GM23248 (cell line): ENCODE data around the gene BMERB1. TPM values are rescaled to one million over a fixed set of nuclear protein-coding genes. Genes with fewer than 3 reads are reported as not detected.

Experiments
- DNase-seq: peaks from one replicate; pipeline ENCODE4 v3.0.0-alpha.2; 2015
- H2AFZ ChIP-seq: fragments of 200-600 bp; sonication (generic); 2 replicates; pipeline ENCODE4 v1.6.1; 2016; ENCODE audit warnings: antibody characterized with exemption
- H3F3A ChIP-seq: fragments of 200-600 bp; sonication (generic); 2 replicates; pipeline ENCODE4 v1.6.1; 2016; ENCODE audit warnings: mild to moderate bottlenecking, antibody characterized with exemption, mixed run types; ENCODE audit not compliant: insufficient read depth
- H3K27ac ChIP-seq: fragments of 200-600 bp; sonication (generic); 2 replicates; pipeline ENCODE4 v1.5.1; 2016; ENCODE audit warnings: mild to moderate bottlenecking
- H3K27me3 ChIP-seq: fragments of 200-600 bp; sonication (generic); replicated peaks from 2 replicates; pipeline ENCODE4 v1.6.1; 2016; ENCODE audit warnings: mild to moderate bottlenecking; ENCODE audit not compliant: insufficient read depth
- H3K36me3 ChIP-seq: fragments of 200-600 bp; sonication (generic); 2 replicates; pipeline ENCODE4 v1.6.1; 2016; ENCODE audit warnings: low read depth, mild to moderate bottlenecking
- H3K4me1 ChIP-seq: fragments of 200-600 bp; sonication (generic); 2 replicates; pipeline ENCODE4 v1.6.1; 2016; ENCODE audit warnings: mild to moderate bottlenecking; ENCODE audit not compliant: insufficient read depth
- H3K4me2 ChIP-seq: fragments of 200-600 bp; sonication (generic); one replicate; pipeline ENCODE4 v1.6.1; 2016; ENCODE audit warnings: mild to moderate bottlenecking; ENCODE audit not compliant: unreplicated experiment
- H3K4me3 ChIP-seq: fragments of 200-600 bp; sonication (generic); 2 replicates; pipeline ENCODE4 v1.5.1; 2016; ENCODE audit warnings: mild to moderate bottlenecking
- H3K79me2 ChIP-seq: fragments of 200-600 bp; sonication (generic); 2 replicates; pipeline ENCODE4 v1.6.1; 2016; ENCODE audit warnings: mild to moderate bottlenecking; ENCODE audit not compliant: insufficient read depth
- H3K9ac ChIP-seq: fragments of 200-600 bp; sonication (generic); 2 replicates; pipeline ENCODE4 v1.6.1; 2016; ENCODE audit warnings: mild to moderate bottlenecking
- H3K9me2 ChIP-seq: fragments of 200-600 bp; sonication (generic); 2 replicates; pipeline ENCODE4 v1.6.1; 2016; ENCODE audit warnings: mixed run types, mild to moderate bottlenecking, moderate library complexity; ENCODE audit not compliant: insufficient read depth
- H3K9me3 ChIP-seq: fragments of 200-600 bp; sonication (generic); one replicate; pipeline ENCODE4 v1.6.1; 2017; ENCODE audit warnings: low read depth
- H4K20me1 ChIP-seq: fragments of 200-600 bp; sonication (generic); 2 replicates; pipeline ENCODE4 v1.6.0; 2016; ENCODE audit not compliant: insufficient read depth
- EZH2 ChIP-seq: fragments of 200-600 bp; sonication (generic); IDR thresholded peaks from 2 replicates; pipeline ENCODE4 v1.6.1; 2018; ENCODE audit warnings: antibody characterized with exemption, mild to moderate bottlenecking; ENCODE audit not compliant: insufficient read depth, poor library complexity, severe bottlenecking
- EZH2phosphoT487 ChIP-seq: fragments of 200-600 bp; sonication (generic); IDR thresholded peaks from 2 replicates; pipeline ENCODE4 v1.6.1; 2018; ENCODE audit warnings: antibody characterized with exemption, moderate library complexity, mild to moderate bottlenecking, low read depth; ENCODE audit not compliant: insufficient read depth
- WGBS, 2 experiments: methylation state at CpG; one replicate each; pipeline ENCODE4 v1.1.6; 2015 to 2017; ENCODE audit warnings: low lambda C conversion rate in 2 of 2, low coverage in 1 of 2; ENCODE audit errors: missing lambda C conversion rate in 2 of 2; 5-methylcytosine and 5-hydroxymethylcytosine counted together
- in situ Hi-C: fragments of 300-500 bp; cut with MboI; formaldehyde crosslinking; loops from 2 replicates; pipeline ENCODE4 v1.15.0; 2020
- polyA plus RNA-seq: library from polyadenylated mRNA; unstranded; fragments of >200 nt; fragmentation: Nextera tagmentation; extraction: Ambion mirVana; gene quantifications from 2 replicates; pipeline ENCODE4 v1.2.1, GENCODE V29; 2016
- total RNA-seq: library from RNA; depleted of rRNA; stranded (reverse); fragments of >200 nt; shearing (Covaris generic); gene quantifications from 2 replicates; pipeline ENCODE4 v1.2.3, GENCODE V29; 2014

BMERB1 gene
- total and polyA plus RNA-seq, 2 experiments from 2014 or later, result 55.2 to 94.1 TPM

DNA sequence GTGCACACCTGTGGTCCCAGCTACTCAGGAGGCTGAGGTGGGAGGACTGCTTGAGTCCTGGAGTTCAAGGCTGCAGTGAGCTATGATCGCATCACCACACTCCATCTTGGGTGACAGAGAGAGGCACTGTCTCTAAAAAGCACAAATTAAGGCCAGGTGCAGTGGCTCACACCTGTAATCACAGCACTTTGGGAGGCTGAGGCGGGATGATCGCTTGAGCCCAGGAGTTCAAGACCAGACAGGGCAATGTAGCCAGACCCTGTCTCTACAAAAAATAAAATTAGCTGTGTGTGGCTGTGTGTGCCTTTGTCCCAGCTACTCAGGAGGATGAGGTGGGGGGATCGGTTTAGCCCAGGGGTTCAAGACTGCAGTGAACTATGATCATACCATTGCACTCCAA is 81.6 kb downstream of the BMERB1 start:
- peaks cover 23% of the 10 kb centered on the region for H3F3A ChIP-seq
- H3K9me3 ChIP-seq, result no peaks in the 10 kb centered on the region
- no peak overlapping the region for H3K9ac ChIP-seq
- H3K36me3 ChIP-seq, result no peaks in the 10 kb centered on the region
- no peak overlapping the region for H2AFZ ChIP-seq
- no peaks in the 10 kb centered on the region for H3K9me2 ChIP-seq
- TF ChIP-seq EZH2phosphoT487 (no peak), EZH2 (no peak)
- no peak overlapping the region for H3K4me2 ChIP-seq
- no peak for DNase-seq
- H3K27me3 ChIP-seq, result no peaks in the 10 kb centered on the region
- H3K27ac ChIP-seq, result no peak overlapping the region
- H3K4me3 ChIP-seq, result no peak overlapping the region
- peaks cover 11% of the 10 kb centered on the region for H3K4me1 ChIP-seq
- WGBS, 2 experiments, result 94 to 98% methylated on average over 4 of the region's 4 CpGs
- no peaks in the 10 kb centered on the region for H4K20me1 ChIP-seq
- in situ Hi-C loops, result no loop called here
- peaks cover 34% of the 10 kb centered on the region for H3K79me2 ChIP-seq

DNA sequence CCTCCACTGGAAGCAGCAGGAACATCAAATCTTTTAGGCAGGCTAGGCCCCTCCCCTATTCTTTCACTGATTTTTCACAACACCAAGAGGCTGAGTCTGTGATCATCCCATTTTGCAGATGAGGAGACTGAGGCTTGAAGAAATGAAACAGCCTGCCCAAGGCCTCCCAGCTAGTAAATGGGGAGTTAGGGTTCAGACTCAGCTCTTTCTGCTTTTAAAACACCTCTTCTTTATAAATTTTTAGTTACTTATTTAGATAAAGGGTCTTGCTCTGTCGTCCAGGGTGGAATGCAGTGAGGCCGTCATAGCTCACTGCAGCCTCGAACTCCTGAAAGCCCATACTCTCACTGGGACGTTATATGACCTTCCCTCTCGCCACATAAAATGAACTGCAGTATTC is 82.2 kb downstream of the BMERB1 start:
- no peaks in the 10 kb centered on the region for H3K9me2 ChIP-seq
- H3K79me2 ChIP-seq, result peaks cover 33% of the 10 kb centered on the region

DNA sequence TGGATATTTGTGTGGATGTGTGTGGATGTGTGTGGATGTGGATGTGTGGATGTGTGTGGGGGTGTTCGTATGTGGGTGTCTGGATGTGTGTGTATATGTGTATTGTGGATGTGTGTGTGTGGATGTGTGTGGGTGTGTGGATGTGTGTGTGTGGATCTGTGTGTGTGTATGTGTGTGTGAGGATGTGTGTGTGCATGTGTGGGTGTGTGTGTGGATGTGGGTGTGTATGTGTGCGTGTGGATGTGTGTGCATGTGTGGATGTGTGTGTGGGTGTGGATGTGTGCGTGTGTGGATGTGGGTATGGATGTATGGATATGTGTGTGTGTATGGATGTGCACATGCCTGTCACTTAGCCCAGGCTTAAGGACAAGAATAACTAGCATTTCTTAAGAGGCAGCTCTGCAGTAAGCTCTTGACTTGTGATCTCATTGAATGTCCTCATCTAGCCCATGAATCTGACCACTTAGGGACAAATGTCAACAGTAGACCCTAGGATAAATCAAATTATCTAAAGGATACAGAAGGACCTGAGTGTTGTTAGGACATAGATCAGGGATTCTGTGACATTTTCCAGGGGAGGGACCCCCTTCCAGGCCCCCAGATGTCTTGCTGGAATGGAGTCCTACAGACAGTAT is 83.5 kb downstream of the BMERB1 start:
- no peaks in the 10 kb centered on the region; the same call in 1 of the 2 replicates for H4K20me1 ChIP-seq
- no peaks in the 10 kb centered on the region for H3K9me3 ChIP-seq
- peaks cover 11% of the 10 kb centered on the region for H3K4me1 ChIP-seq
- peaks cover 34% of the 10 kb centered on the region for H3K79me2 ChIP-seq
- H2AFZ ChIP-seq, result no peak overlapping the region
- H3K4me3 ChIP-seq, result no peak overlapping the region
- no peak for TF ChIP-seq EZH2phosphoT487
- TF ChIP-seq EZH2, result no peak
- no peak overlapping the region for H3K9ac ChIP-seq
- DNase-seq, result no peak
- H3K36me3 ChIP-seq, result no peaks in the 10 kb centered on the region
- peak overlapping the region; percentile 16 for H3K4me2 ChIP-seq
- 96 to 100% methylated on average over 3 of the region's 3 CpGs for WGBS, 2 experiments
- in situ Hi-C loops, result no loop called here
- H3K27me3 ChIP-seq, result no peaks in the 10 kb centered on the region
- peak overlapping the region; percentile 48 for H3K27ac ChIP-seq
- no peaks in the 10 kb centered on the region for H3K9me2 ChIP-seq
- peaks cover 23% of the 10 kb centered on the region for H3F3A ChIP-seq

More for the DNA sequence above, 82.2 kb downstream of the BMERB1 start:
- Histone ChIP-seq H3K4me3 (no peak overlapping the region), H3K9ac (no peak overlapping the region), H3K4me1 (peaks cover 11% of the 10 kb centered on the region), H3F3A (peaks cover 23% of the 10 kb centered on the region), H3K9me3 (no peaks in the 10 kb centered on the region), H3K36me3 (no peaks in the 10 kb centered on the region), H2AFZ (no peak overlapping the region), H3K27me3 (no peaks in the 10 kb centered on the region), H3K4me2 (no peak overlapping the region), H4K20me1 (no peaks in the 10 kb centered on the region), H3K27ac (no peak overlapping the region)
- no peak for DNase-seq
- 95 to 98% methylated on average over 5 of the region's 5 CpGs for WGBS, 2 experiments
- in situ Hi-C loops, result no loop called here
- no peak for TF ChIP-seq EZH2
- TF ChIP-seq EZH2phosphoT487, result no peak

DNA sequence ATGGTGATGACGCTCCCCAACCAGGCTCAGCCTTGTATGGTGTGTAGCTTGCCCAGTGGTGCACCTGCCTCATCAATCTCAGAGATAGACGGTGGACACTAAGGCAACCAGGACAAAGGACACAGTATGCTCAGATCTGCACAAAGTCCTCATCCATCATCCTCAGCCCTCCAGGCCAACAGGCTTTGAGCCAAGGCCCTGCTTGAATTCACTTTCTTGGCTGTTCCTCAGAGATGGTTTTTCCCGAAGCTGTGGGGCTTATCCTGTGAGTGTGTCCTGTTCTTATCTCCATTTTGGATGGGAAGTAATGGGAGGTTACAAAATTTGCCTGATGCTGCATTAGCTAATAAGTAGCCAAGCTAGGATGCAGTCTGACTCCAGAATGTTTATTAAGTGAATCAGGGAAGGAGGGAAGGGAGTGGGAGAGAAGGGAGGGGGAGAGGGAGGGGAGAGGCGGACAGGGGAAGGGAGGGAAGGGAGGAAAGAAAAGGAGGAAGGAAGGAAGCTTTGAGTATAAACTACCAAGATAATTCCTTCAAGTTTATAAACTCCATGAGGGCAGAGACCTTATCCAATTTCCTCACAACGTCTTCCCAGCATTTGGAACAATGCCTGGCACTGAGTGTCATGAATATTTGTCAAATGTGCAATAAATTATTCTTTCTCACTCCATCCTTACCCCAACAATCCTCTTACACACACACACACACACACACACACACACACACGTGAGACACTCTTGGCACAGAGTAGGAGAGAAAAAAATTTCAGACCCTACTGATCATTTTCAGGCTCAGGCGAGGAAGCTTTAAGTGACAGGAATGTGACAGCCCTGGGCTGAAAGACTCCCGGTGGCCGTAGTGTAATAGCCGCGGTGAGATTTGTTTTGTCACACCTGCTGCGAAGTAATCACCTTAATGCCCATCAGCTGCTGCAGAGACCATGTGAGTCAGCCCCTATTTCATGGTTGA is 84.3 kb downstream of the BMERB1 start:
- TF ChIP-seq EZH2 (no peak), EZH2phosphoT487 (no peak)
- H3K36me3 ChIP-seq, result no peaks in the 10 kb centered on the region
- peaks cover 11% of the 10 kb centered on the region for H3K4me1 ChIP-seq
- 46 to 61% methylated on average over 11 to 12 of the region's 12 CpGs for WGBS, 2 experiments
- peak overlapping the region; percentile 48 for H3K27ac ChIP-seq
- peak overlapping the region; percentile 2; the same call in 1 of the 2 replicates for H3K9ac ChIP-seq
- H3K4me2 ChIP-seq, result peak overlapping the region; percentile 16
- no peaks in the 10 kb centered on the region for H3K27me3 ChIP-seq
- peaks cover 23% of the 10 kb centered on the region for H3F3A ChIP-seq
- H3K4me3 ChIP-seq, result no peak overlapping the region
- no peak overlapping the region for H2AFZ ChIP-seq
- DNase-seq, result peak; percentile 72
- H3K9me3 ChIP-seq, result no peaks in the 10 kb centered on the region
- no peaks in the 10 kb centered on the region for H3K9me2 ChIP-seq
- H3K79me2 ChIP-seq, result peaks cover 36% of the 10 kb centered on the region
- no peaks in the 10 kb centered on the region; the same call in 1 of the 2 replicates for H4K20me1 ChIP-seq
- in situ Hi-C loops, result no loop called here
